HG03159 (cell line): ENCODE data around the gene SLC6A5.

Experiments used
- ATAC-seq: cut with Tn5 transposase; IDR thresholded peaks from one replicate; pipeline ENCODE4 v1.9.1; 2021; ENCODE audit warnings: mild to moderate bottlenecking, moderate library complexity; ENCODE audit not compliant: unreplicated experiment

SLC6A5 gene

GRCh38 chr11:20618083-20618482, 18.7 kb downstream of the SLC6A5 start:
- no peak for ATAC-seq

DNA sequence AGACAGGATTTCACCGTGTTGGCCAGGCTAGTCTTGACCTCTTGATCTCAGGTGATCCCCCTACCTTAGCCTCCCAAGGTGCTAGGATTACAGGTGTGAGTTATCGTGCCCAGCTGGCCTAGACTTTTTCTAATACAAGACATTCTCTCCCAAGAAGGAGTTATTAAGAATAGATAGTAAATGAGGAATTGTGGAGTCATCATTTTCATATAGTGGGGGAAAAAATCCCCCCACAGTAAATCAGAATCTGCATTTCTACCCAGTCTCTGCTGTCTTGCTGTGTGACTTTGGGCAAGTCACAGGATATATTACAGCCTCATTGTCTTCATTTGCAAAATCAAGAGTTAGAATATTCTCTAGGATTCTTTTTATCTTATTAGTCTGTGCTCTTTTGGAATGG, 21.6 kb downstream of the SLC6A5 start:
- no peak for ATAC-seq

DNA sequence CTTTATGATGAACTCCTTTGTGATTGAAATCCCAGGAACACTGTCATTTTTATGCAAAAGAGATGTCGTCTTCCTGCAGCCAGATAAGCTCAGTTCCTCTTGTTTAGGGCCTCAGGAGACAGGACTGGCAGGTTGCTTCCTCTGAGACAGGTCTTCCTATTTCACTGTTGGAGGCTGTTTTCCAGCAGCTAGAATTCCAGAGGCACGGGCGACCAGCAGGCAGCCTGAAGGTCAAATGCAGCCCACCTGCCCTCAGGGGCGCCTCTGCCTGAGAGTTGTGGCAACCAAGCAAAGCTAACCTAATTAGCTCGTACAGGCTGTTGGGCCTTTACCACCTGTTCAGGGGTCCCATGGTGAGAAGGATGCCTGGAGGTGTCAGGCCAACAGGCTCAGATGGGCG, 22.3 kb downstream of the SLC6A5 start:
- no peak for ATAC-seq

DNA sequence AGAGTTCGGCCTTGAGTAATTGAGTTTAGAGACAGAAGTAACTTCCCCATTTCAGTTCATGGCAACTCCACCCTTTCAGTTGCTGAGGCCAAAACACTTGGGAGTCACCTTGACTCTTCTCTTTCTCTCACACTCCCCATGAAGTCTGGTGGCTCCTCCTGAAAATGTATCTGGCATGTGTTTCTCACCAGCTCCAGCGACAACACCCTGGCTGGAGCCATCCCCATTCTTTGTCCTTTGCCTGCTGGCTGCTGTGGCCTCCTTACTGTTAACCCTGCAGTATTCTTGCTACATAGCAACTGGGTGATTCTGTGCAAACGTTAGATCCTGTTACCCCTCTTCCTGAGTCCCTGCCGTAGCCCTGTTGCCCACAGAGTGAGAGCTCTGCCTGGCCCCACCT, 23.8 kb downstream of the SLC6A5 start:
- ATAC-seq: no peak

DNA sequence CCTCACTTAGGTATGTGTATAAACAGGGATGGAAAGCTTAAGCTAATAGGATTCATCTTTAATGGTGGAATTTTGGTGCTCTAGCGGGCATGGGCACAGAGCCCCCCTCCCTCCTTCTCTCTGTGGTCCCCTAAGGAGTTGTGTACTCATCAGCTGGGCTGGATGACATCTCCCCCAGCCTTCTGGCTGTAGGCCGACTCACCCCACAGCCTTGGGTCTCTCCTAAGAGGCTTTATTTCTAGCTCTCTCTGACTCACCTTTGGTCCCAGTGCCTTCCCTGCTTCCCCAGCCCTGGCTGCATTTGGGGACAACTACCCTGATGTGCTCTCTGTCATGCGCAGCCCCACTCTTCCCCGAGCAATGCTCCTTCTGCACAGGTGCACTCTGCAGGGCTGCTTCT, 26.9 kb downstream of the SLC6A5 start:
- no peak for ATAC-seq

- no peak for ATAC-seq
Measured at GRCh38 chr11:20627026-20627425, 27.6 kb downstream of the SLC6A5 start.

DNA sequence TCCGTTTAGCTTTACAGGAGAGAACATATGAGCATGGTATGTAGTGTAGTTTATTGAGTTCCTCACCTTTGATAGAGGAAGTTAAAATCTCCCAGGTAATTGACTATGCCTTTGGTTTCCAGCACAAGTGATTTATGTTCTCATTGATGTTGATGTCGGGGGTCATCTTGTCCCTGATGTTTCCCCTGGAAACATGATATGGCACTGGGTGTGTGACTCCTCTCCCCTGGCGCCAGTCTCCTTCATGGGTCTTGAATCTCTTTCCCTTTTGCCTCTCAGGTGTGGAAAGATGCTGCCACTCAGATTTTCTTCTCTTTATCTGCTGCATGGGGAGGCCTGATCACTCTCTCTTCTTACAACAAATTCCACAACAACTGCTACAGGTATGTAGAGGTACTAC, 28.3 kb downstream of the SLC6A5 start:
- no peak for ATAC-seq

GRCh38 chr11:20631519-20632168, 32.2 kb downstream of the SLC6A5 start:
- no peak for ATAC-seq

DNA sequence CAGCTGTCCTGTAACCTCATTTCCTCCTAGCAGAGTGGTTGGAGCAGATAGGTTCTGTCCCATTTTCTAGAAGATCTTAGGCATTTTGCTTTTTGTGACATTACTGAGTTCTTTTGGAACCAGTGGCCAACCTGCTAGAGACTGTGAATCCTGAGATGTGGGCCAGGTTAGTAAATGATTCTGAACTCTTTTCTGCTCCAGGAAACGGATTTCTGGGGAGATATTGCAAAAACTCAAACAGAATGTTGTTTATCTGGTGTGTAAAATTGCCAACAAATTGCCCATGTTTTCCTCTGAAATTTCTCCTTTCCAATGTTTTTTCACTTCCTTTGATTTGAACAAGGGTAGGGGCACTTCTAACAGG, 32.7 kb downstream of the SLC6A5 start:
- ATAC-seq: no peak

GRCh38 chr11:20634044-20634443, 34.6 kb downstream of the SLC6A5 start:
- ATAC-seq: no peak

- ATAC-seq: no peak
Measured at GRCh38 chr11:20634781-20635180, 35.4 kb downstream of the SLC6A5 start.

- ATAC-seq: no peak
Measured at GRCh38 chr11:20638074-20638473, 38.7 kb downstream of the SLC6A5 start.

DNA sequence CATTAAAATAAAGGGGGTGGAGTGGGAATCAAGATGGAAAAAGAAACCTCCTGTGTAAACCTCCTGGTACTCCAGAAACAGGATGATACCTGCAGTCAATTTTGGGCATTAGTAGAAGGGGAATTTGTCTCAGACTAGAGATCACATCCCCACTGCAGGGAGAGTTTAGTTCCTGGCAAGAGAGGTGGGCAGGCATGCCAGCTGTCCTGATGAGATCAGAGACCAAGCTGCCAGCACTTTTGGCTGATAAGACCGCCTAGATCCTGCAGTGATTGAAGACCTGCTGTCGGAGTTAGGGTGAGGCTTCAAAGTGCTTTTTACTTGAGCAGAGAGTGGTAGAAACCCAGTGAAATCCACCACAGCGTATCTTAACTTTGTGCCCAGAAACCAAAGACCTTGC, 40.3 kb downstream of the SLC6A5 start:
- no peak for ATAC-seq

DNA sequence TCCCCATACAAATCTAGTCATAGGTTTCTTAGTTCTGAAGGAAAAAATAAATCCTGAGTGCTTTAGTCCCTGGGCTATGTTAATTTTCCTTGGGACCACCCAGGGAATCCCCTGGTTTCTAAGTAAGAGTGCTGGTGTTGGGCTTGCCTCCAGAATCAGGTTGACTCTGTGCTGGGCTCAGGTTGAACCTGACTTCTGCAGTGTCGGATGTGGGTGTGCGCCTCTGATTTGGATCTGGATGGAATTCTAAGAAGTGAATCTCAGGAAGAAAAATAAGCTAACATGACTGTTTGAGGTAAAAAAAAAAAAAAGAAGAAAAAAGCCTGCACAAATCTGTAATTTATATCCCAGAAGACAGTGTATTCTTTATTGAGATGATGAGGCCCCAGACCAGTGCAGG, 41.0 kb downstream of the SLC6A5 start:
- ATAC-seq: no peak

DNA sequence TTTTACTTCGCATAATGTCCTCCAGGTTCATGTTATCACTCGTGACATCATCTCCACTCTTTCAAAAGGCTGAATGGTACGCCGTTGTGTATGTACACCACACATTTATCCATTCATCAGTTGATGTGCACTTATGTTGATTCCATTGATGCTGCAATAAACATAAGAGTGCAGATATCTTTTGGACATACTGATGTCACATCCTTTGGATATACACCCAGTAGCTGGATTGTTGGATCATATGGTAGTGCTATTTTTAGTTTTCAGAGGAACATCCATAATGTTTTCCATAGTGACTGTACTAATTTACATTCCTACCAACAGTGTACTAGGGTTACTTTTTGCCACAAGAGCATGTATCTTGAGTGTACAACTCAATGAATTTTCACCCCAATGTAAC, 45.0 kb downstream of the SLC6A5 start:
- no peak for ATAC-seq

- ATAC-seq: peak; percentile 77
Measured at GRCh38 chr11:20647976-20648565, 48.7 kb downstream of the SLC6A5 start.

- no peak for ATAC-seq
Measured at GRCh38 chr11:20652150-20652806, 52.9 kb downstream of the SLC6A5 start.

DNA sequence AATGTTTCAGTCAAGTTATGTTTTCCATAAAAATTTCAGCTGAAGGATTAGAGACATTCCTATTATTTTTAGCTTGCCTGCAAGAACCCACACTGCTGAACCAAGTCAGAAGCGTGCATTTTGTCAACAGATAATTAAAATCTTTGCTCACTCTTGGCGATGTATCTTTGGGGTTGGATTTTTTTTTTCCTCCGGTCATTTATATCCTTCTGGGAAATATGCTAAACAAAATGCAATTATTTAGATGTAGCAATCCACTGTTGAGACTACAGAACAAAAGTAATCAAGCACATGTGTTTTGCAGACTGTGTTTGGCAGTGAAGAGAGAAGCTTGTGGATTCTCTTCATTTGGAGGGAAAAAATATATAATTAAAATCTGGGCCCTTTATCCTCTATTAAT, 54.6 kb downstream of the SLC6A5 start:
- ATAC-seq: no peak

DNA sequence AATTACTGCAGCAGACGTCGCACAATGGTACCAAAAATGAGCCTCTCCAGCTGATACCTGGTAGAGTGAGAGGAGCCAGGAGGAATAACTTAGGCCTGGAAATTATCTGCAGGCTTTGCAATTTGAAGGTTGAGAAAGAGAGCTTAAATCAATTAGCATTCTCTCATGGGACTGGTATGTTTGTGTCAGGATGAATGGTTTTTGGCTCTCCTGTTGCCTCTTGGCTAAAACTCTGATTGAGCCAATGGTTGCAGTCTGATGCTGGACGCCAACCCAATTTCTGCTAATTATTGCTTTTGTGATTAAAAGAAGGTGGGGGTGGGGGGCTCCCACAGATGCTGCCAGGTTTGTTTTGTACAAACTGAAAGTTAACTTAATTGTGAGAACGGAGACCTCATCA, 57.5 kb downstream of the SLC6A5 start:
- no peak for ATAC-seq

DNA sequence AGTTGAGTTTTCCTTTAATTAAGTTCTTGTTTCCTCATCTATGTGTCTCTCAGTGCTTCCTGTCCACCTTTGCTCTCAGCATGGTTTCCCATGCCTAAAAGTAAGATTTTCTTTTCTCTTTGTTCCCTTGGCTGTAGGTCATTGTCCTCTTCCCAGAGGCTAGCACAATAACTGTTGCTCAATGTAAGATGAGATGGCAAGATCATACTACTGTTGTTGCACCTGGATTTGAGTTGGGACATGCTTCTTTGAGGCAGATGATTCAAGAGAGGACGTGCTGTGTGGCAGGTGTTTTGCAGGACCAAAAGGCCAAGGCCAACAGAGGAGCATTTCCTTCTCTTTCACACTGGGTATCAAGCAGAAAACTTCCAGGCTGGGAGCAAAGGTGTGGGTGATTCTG, 58.7 kb downstream of the SLC6A5 start:
- no peak for ATAC-seq

DNA sequence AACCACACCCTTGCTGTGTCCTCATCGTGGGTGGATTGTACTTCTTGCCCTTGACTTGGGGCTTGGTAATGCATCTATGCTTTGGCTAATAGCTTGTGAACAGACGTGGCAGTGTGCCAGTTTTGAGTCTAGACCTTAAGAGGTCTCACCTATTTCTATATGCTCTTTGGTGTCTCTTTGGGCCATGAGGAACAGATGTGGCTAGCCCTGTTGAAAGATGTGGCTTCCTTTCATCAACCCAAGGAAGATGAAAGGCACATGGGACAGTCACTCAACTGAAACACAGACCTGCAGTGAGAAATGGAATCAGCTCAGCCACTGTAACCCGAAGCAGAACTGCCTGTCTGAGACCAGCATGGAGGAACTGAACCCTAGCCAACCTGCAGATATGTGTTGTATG, 62.0 kb downstream of the SLC6A5 start:
- ATAC-seq: no peak

GRCh38 chr11:20661850-20662249, 62.4 kb downstream of the SLC6A5 start:
- no peak for ATAC-seq
